ENCODE results near the gene UQCRH. TPM values are rescaled to one million over a fixed set of nuclear protein-coding genes. Genes with fewer than 3 reads are reported as not detected.
A peak's percentile ranks its signal among the peaks of the same experiment; 100 is the strongest.

Gene UQCRH
- total RNA-seq, 4 donors from 2014 or later: 329 to 618 (median 564) TPM

DNA sequence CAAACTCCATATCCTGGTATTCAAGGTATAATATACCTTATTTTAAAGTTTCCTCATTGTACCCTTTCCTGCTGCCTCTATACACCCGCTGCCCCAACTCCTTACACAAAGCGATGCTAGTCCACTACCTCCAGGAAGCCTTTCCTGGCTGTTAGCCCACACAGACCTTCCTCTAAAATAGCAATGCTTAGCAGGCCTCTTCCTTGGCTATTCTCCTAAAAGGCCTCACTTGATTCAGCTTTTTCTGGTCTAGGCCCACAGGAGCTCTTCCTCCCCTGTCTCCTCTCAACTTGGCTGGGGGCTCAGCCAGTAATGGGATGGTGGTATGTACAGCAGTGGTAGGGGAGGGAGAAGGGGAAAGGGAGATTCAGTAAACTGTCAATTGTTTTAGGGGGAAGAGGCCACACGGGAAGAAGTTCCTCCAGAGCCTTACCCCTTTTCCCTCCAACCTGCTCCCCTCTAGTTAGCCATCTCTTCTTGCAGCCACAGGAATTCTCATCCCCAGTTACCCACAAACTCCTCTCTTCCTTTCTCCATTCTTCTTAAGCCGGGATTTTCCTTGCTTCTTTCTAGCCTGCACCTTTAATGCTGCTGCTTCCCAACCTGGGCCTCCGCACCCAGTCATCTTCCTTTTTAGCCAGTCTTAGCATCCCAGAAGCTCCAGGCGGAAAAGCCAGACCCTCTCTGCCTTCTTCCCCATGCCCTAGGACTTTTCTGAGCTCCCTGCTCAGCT, 2.7 kb upstream of the UQCRH start:
- Histone ChIP-seq H3K27ac (peak overlapping the region; percentile 97 to 99 (median 98)), H3K4me1 (peaks cover 18 to 50% (median 27%) of the 10 kb centered on the region in 3 donors), H3K27me3 (no peaks in the 10 kb centered on the region), H3K4me3 (peak overlapping the region; percentile 78 to 97 (median 84)), H3K9me3 (no peaks in the 10 kb centered on the region), H3K36me3 (peaks cover 8 to 24% (median 17%) of the 10 kb centered on the region in 3 donors)
- TF ChIP-seq POLR2A (IDR thresholded peaks at IDR 0.05): no peak
- TF ChIP-seq, protein P1, sequence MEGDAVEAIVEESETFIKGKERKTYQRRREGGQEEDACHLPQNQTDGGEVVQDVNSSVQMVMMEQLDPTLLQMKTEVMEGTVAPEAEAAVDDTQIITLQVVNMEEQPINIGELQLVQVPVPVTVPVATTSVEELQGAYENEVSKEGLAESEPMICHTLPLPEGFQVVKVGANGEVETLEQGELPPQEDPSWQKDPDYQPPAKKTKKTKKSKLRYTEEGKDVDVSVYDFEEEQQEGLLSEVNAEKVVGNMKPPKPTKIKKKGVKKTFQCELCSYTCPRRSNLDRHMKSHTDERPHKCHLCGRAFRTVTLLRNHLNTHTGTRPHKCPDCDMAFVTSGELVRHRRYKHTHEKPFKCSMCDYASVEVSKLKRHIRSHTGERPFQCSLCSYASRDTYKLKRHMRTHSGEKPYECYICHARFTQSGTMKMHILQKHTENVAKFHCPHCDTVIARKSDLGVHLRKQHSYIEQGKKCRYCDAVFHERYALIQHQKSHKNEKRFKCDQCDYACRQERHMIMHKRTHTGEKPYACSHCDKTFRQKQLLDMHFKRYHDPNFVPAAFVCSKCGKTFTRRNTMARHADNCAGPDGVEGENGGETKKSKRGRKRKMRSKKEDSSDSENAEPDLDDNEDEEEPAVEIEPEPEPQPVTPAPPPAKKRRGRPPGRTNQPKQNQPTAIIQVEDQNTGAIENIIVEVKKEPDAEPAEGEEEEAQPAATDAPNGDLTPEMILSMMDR (IDR thresholded peaks at IDR 0.05): no peak
- WGBS, 2 donors: 30 to 45% methylated on average over 6 of the region's 6 CpGs
- intact Hi-C loops (cut with DNase I): loop anchor here (5.0 kb wide), 1 partner anchor 41 kb away; the partner anchor contains the start of gene NSUN4
- DNase-seq: no peak

DNA sequence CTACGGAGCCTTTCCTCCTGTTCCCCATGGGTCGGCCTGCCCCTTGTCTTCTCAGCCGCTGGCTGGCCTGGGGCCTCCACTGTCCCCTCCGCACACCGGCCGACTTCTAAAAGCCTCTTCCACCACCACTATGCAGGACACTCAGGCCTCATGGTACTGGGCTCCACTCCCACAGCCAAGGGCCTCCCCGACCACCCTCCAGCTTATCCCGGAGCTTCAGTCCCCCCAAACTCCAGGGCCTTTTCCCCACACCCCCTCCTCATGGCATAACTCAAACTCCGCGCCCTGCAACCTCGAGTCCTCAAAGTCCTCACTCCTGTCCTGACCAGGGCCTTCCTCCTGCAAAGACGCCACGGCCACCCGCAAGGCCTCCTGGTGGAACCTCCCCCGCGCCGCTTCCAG, 2.1 kb upstream of the UQCRH start:
- 2 to 12% methylated on average over 7 to 11 of the region's 17 CpGs for WGBS, 2 donors
- H3K36me3 ChIP-seq: peaks cover 8 to 20% (median 12%) of the 10 kb centered on the region in 3 donors
- no peak for DNase-seq
- peak overlapping the region; percentile 78 to 97 (median 84) for H3K4me3 ChIP-seq
- intact Hi-C loops (cut with DNase I): loop anchor here (5.0 kb wide), 1 partner anchor 41 kb away; the partner anchor contains the start of gene NSUN4
- TF ChIP-seq, protein P1 (IDR thresholded peaks at IDR 0.05): no peak
- no peak for TF ChIP-seq POLR2A (IDR thresholded peaks at IDR 0.05)
- no peaks in the 10 kb centered on the region for H3K9me3 ChIP-seq
- peaks cover 18 to 56% (median 33%) of the 10 kb centered on the region in 3 donors for H3K4me1 ChIP-seq
- H3K27me3 ChIP-seq: no peaks in the 10 kb centered on the region
- peak overlapping the region; percentile 97 to 99 (median 98) for H3K27ac ChIP-seq

DNA sequence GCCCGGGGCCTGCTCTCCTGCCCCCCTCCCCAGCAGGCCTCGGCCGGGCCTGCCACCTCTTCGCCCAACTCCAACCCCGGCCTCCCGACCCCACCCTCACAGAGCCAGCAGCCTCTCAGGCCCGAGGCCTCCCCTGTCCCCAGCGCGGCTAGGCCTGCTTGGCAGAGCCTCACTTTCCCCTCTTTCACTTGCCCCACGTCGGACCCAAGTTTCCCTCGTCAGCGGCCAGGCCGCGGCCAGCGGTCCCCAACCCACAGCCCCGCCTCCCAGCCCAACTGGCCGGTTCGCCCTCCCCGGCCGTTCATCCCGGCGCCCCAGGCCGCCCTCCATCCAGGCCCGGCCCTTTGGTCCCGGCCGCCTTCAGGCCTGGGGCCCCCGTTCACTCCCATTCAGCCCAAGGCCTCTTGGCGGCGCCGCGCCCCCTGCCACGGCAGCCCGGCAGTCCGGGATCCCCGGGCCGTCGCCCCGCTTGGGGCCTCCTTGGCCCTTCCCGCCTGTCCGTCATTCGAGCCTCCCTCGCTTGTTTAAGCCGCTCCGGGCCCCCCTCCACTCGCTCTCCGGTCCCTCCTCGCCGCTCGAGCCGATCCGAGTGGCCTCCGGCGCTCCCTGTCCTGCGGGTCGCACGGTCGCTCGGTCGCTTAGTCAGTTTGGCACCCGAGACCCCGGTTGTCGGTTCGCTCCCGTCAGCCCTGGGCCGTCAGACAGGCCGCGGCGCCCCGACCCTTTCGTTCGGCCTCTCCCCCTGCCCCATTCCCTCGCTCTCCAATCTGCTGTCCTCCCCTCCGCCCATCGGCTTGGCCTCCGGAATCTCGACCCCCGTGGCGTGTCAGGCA, 1.5 kb upstream of the UQCRH start:
- intact Hi-C loops (cut with DNase I): loop anchor here (5.0 kb wide), 1 partner anchor 40 kb away; the partner anchor contains the start of gene NSUN4
- H3K4me1 ChIP-seq: peaks cover 21 to 62% (median 39%) of the 10 kb centered on the region in 3 donors
- TF ChIP-seq, protein P1 (IDR thresholded peaks at IDR 0.05): peak in 5 of 6 experiments; percentile 10 to 22 (median 17)
- peak in 1 of 4 donors; percentile 22 for TF ChIP-seq POLR2A (IDR thresholded peaks at IDR 0.05)
- no peak for DNase-seq
- peak overlapping the region; percentile 97 to 99 (median 98) for H3K27ac ChIP-seq
- no peaks in the 10 kb centered on the region for H3K27me3 ChIP-seq
- H3K4me3 ChIP-seq: peak overlapping the region; percentile 78 to 97 (median 84)
- H3K36me3 ChIP-seq: peaks cover 6 to 20% (median 8%) of the 10 kb centered on the region in 3 donors
- H3K9me3 ChIP-seq: no peaks in the 10 kb centered on the region
- WGBS, 2 donors: 0% methylated on average over 27 to 31 of the region's 79 CpGs

DNA sequence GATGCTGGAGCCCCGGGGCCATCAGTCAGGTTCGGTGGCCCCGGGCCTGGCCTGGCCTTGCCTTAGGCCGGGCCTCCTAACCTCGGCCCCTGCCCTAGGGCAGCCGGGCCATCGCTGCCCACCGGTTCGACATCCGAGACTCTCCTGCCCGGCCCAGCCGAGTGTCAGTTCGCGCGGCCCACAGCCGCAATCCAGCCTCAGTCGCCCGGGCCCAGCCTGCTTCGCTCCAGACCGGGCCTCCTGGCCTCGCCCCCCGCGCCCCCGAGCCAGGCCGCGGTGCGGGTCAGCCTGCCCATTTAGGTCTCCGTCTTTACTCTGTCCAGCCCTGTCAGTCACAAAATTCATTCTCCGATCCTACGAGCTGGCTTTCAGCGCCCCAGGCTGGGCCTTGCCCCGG, 859 bp upstream of the UQCRH start:
- Histone ChIP-seq H3K9me3 (no peaks in the 10 kb centered on the region), H3K36me3 (peaks cover 0 to 20% (median 2%) of the 10 kb centered on the region in 3 donors), H3K27me3 (no peaks in the 10 kb centered on the region), H3K4me1 (peaks cover 26 to 68% (median 43%) of the 10 kb centered on the region in 3 donors), H3K4me3 (peak overlapping the region; percentile 78 to 97 (median 84)), H3K27ac (peak overlapping the region; percentile 97 to 99 (median 98))
- no peak for DNase-seq
- TF ChIP-seq, protein P1 (IDR thresholded peaks at IDR 0.05): no peak
- no peak for TF ChIP-seq POLR2A (IDR thresholded peaks at IDR 0.05)
- WGBS, 2 donors: 0% methylated on average over 5 of the region's 32 CpGs; no CpG with 5 or more reads in 1 of the 2 donors
- intact Hi-C loops (cut with DNase I): loop anchor here (5.0 kb wide), 1 partner anchor 40 kb away; the partner anchor contains the start of gene NSUN4
